Transverse colon (tissue), 3 donors: ENCODE measurements around the gene GKAP1.
"Not testable (repeated sequence)": the region's sequence is repeated elsewhere in the genome, so short reads cannot be mapped to it uniquely, and the experiment has no call there.

ENCODE experiments used
- POLR2A ChIP-seq: fragments of 450-650 bp; IDR thresholded peaks from one replicate; pipeline ENCODE4 v1.6.1; 2016; ENCODE audit warnings: antibody characterized with exemption, mild to moderate bottlenecking, moderate library complexity
- TF ChIP-seq, protein P1 (sequence below), 5 experiments: fragments of 200-600 bp in 3 of 5; fragments of 450-650 bp in 2 of 5; sonication (generic) in 3 of 5; IDR thresholded peaks; 1 replicate in 2 of 5; 2 replicates in 3 of 5; pipeline ENCODE4 v1.5.1; 2016 to 2017; ENCODE audit warnings: antibody characterized with exemption in 5 of 5, inconsistent platforms in 3 of 5, mild to moderate bottlenecking in 2 of 5, moderate library complexity in 1 of 5

- TF ChIP-seq, protein P1, sequence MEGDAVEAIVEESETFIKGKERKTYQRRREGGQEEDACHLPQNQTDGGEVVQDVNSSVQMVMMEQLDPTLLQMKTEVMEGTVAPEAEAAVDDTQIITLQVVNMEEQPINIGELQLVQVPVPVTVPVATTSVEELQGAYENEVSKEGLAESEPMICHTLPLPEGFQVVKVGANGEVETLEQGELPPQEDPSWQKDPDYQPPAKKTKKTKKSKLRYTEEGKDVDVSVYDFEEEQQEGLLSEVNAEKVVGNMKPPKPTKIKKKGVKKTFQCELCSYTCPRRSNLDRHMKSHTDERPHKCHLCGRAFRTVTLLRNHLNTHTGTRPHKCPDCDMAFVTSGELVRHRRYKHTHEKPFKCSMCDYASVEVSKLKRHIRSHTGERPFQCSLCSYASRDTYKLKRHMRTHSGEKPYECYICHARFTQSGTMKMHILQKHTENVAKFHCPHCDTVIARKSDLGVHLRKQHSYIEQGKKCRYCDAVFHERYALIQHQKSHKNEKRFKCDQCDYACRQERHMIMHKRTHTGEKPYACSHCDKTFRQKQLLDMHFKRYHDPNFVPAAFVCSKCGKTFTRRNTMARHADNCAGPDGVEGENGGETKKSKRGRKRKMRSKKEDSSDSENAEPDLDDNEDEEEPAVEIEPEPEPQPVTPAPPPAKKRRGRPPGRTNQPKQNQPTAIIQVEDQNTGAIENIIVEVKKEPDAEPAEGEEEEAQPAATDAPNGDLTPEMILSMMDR (IDR thresholded peaks at IDR 0.05) = not testable (repeated sequence)
- not testable (repeated sequence) for TF ChIP-seq POLR2A
Measured at GRCh38 chr9:83803941-83804340, 13.6 kb downstream of the GKAP1 start.
